Lower leg skin (tissue), 4 donors: ENCODE data around the gene CYB5RL. TPM values are rescaled to one million over a fixed set of nuclear protein-coding genes. Genes with fewer than 3 reads are reported as not detected.

Experiments used
- DNase-seq, 2 donors: peaks; one replicate each; pipeline ENCODE4 v3.0.0-alpha.2; 2019; ENCODE audit warnings: low spot score in 2 of 2
- H3K4me3 ChIP-seq: fragments of 200-600 bp; sonication (generic); 2 replicates; pipeline ENCODE4 v1.5.1; 2017; ENCODE audit warnings: mild to moderate bottlenecking, low read depth; ENCODE audit not compliant: poor library complexity, severe bottlenecking
- POLR2A ChIP-seq, 2 donors: fragments of 450-650 bp; IDR thresholded peaks; one replicate each; pipeline ENCODE4 v1.6.1; 2016 to 2017; ENCODE audit warnings: antibody characterized with exemption in 2 of 2, mild to moderate bottlenecking in 1 of 2, moderate library complexity in 1 of 2
- WGBS, 2 donors: methylation state at CpG; one replicate each; pipeline ENCODE4 v1.1.5; 2018; 5-methylcytosine and 5-hydroxymethylcytosine counted together
- intact Hi-C: fragments of 100-400 bp; cut with DNase I; formaldehyde crosslinking; loops from one replicate; pipeline ENCODE4 v1.15.0; 2023; ENCODE audit warnings: low total_unique reads
- total RNA-seq, 4 donors: library from RNA; depleted of rRNA; stranded (reverse); fragments of >200 nt; gene quantifications; one replicate each; pipeline ENCODE4 v1.1.0, GENCODE V29; 2016
- TF ChIP-seq, protein P1 (sequence below), 3 donors: fragments of 450-650 bp; IDR thresholded peaks; one replicate each; pipeline ENCODE4 v1.5.1; 2016; ENCODE audit warnings: antibody characterized with exemption in 3 of 3, mild to moderate bottlenecking in 3 of 3, moderate library complexity in 2 of 3

CYB5RL gene
- total RNA-seq, 4 donors from 2014 or later = 2.4 to 15.2 (median 5.6) TPM

- intact Hi-C loops = no loop called here
- TF ChIP-seq, protein P1, sequence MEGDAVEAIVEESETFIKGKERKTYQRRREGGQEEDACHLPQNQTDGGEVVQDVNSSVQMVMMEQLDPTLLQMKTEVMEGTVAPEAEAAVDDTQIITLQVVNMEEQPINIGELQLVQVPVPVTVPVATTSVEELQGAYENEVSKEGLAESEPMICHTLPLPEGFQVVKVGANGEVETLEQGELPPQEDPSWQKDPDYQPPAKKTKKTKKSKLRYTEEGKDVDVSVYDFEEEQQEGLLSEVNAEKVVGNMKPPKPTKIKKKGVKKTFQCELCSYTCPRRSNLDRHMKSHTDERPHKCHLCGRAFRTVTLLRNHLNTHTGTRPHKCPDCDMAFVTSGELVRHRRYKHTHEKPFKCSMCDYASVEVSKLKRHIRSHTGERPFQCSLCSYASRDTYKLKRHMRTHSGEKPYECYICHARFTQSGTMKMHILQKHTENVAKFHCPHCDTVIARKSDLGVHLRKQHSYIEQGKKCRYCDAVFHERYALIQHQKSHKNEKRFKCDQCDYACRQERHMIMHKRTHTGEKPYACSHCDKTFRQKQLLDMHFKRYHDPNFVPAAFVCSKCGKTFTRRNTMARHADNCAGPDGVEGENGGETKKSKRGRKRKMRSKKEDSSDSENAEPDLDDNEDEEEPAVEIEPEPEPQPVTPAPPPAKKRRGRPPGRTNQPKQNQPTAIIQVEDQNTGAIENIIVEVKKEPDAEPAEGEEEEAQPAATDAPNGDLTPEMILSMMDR (IDR thresholded peaks at IDR 0.05) = no peak
- no peak for TF ChIP-seq POLR2A (IDR thresholded peaks at IDR 0.05)
- DNase-seq = no peak
- H3K4me3 ChIP-seq = no peak within 1 kb of the TSS
- WGBS, 2 donors = 98% methylated on average over 5 of the region's 5 CpGs
These were observed 47.1 kb downstream of the CYB5RL start, which contains the start of gene CDCP2 for GRCh38 chr1:54152696-54153095. Gene CDCP2, minus strand, starts transcription at chr1:54153000. Its CDS starts 78 bp downstream, at chr1:54152922.

DNA sequence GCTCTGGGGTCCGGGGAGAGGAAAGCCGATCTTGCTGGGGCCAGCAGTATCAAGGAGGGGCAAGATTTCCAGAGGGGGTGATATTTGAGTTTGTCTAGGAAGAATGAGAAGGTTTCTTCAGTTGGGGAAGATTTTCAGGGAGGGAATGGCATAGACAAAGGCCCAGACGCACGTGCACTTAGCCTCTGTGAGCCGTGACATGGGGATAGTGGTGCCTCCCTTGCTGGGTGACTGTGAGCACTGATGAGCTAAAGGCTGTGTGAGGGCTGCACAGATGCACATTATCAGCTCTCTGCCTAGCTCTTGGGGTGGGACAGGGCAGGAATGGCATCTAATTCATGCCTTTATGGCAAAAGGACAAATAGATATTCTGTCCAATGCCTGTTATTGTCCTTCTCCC lies 48.8 kb downstream of the CYB5RL start:
- intact Hi-C loops = no loop called here
- H3K4me3 ChIP-seq = no peak overlapping the region
- 87 to 94% methylated on average over 5 of the region's 5 CpGs for WGBS, 2 donors
- TF ChIP-seq POLR2A (IDR thresholded peaks at IDR 0.05) = no peak
- TF ChIP-seq, protein P1 (IDR thresholded peaks at IDR 0.05) = no peak
- DNase-seq = no peak

Other genes starting within 250 kb of the CYB5RL start
- not detected for gene LDLRAD1, start 181.8 kb downstream of the CYB5RL start, total RNA-seq
- gene TMEM59, start 146.8 kb downstream of the CYB5RL start, total RNA-seq = 100 to 1,000 TPM; 197 to 355 (median 320) TPM
- 1 to 10 TPM; 3.1 to 4.3 (median 3.8) TPM for gene TCEANC2, start 146.4 kb downstream of the CYB5RL start, total RNA-seq
- gene CDCP2, start 47.0 kb downstream of the CYB5RL start, total RNA-seq = under 1 TPM in 3 of 4 donors, not detected in 1; 0.23 to 0.47 (median 0.46) TPM
- 10 to 100 TPM; 55.7 to 76.4 (median 68.3) TPM for gene MRPL37, start 137 bp upstream of the CYB5RL start, total RNA-seq
- gene SSBP3, start 206.4 kb upstream of the CYB5RL start, total RNA-seq = 10 to 100 TPM; 19.3 to 40.5 (median 31.3) TPM